ENCODE data around the gene CORO2B. TPM values are rescaled to one million over a fixed set of nuclear protein-coding genes. Genes with fewer than 3 reads are reported as not detected.
A peak's percentile ranks its signal among the peaks of the same experiment; 100 is the strongest.
"Not testable (repeated sequence)": the region's sequence is repeated elsewhere in the genome, so short reads cannot be mapped to it uniquely, and the experiment has no call there.

The CORO2B gene
- total RNA-seq, 4 donors from 2014 or later = 0.80 to 4.5 (median 2.3) TPM

DNA sequence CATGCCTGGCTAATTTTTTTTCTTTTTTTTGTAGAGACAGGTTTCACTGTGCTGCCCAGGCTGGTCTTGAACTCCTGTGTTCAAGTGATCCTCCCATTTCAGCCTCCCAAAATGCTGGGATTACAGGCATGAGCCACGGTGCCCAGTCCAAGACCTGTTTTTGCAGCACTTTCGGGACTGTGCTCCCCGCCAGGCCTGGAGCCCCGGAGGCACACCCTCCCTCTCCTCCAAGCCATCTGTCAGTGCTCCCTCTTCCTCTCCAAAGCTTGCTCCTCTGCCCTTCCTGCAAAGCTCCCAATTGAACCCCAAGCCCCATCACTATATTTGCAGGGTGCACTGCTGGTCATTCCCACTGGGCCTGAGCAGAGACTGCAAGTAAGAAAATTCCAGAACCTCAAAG lies 98.1 kb downstream of the CORO2B start:
- WGBS, 2 donors = 93 to 94% methylated on average over 4 of the region's 4 CpGs
- intact Hi-C loops (cut with DNase I; ENCODE audit: low total_unique reads) = loop anchor here (2.0 kb wide), 1 partner anchor 116 kb away; no protein-coding TSS in a partner anchor
- no peak overlapping the region for H3K4me3 ChIP-seq (ENCODE audit: low read depth, poor library complexity, severe bottlenecking)
- TF ChIP-seq POLR2A (IDR thresholded peaks at IDR 0.05) = no peak
- TF ChIP-seq CTCF (IDR thresholded peaks at IDR 0.05) = no peak
- DNase-seq (ENCODE audit: low spot score in 2 of 2) = peak in 1 of 2 donors; percentile 79

GRCh38 chr15:68677996-68678395 lies 99.2 kb downstream of the CORO2B start:
- TF ChIP-seq CTCF (IDR thresholded peaks at IDR 0.05) (no peak), POLR2A (IDR thresholded peaks at IDR 0.05) (no peak)
- intact Hi-C loops (cut with DNase I; ENCODE audit: low total_unique reads) = loop anchor here (2.0 kb wide), 1 partner anchor 117 kb away; no protein-coding TSS in a partner anchor
- DNase-seq (ENCODE audit: low spot score in 2 of 2) = peak in 1 of 2 donors; percentile 65
- H3K4me3 ChIP-seq (ENCODE audit: low read depth, poor library complexity, severe bottlenecking) = no peak overlapping the region
- WGBS, 2 donors = 92 to 100% methylated on average over 3 of the region's 3 CpGs

GRCh38 chr15:68678746-68679145 lies 100.0 kb downstream of the CORO2B start:
- DNase-seq (ENCODE audit: low spot score in 2 of 2) = peak in 1 of 2 donors; percentile 61
- H3K4me3 ChIP-seq (ENCODE audit: low read depth, poor library complexity, severe bottlenecking) = no peak overlapping the region
- 86 to 89% methylated on average over 5 of the region's 5 CpGs for WGBS, 2 donors
- TF ChIP-seq POLR2A (IDR thresholded peaks at IDR 0.05) (no peak), CTCF (IDR thresholded peaks at IDR 0.05) (no peak)
- intact Hi-C loops (cut with DNase I; ENCODE audit: low total_unique reads) = no loop called here

- H3K4me3 ChIP-seq (ENCODE audit: low read depth, poor library complexity, severe bottlenecking) = no peak overlapping the region
- 81 to 84% methylated on average over 3 of the region's 3 CpGs for WGBS, 2 donors
- peak in 1 of 2 donors; percentile 72 for DNase-seq (ENCODE audit: low spot score in 2 of 2)
- intact Hi-C loops (cut with DNase I; ENCODE audit: low total_unique reads) = no loop called here
- no peak for TF ChIP-seq POLR2A (IDR thresholded peaks at IDR 0.05)
- TF ChIP-seq CTCF (IDR thresholded peaks at IDR 0.05) = no peak
Observed at GRCh38 chr15:68679161-68679560, 100.4 kb downstream of the CORO2B start.

DNA sequence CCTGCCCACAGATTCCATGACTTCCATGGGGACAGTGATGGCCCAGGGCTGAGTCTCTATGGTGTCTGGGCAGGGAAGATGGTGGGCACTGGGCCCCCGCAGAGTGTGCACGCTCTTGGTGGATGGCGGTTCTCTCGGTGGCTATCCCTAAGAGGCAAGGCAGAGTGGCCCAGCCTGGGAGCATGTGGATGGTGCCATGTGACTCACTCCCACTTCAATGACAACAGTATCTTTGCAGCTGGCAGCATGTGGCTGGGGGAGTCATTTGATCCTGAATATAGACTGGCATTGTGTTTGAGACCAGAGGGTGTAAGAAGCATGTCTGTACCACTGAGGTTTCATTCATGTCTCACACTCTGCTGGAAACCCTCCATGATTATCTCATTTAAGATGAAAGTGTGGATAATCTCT lies 101.2 kb downstream of the CORO2B start:
- DNase-seq (ENCODE audit: low spot score in 2 of 2) = peak in 1 of 2 donors; percentile 49
- H3K4me3 ChIP-seq (ENCODE audit: low read depth, poor library complexity, severe bottlenecking) = no peak overlapping the region
- WGBS, 2 donors = 100% methylated on average over 4 of the region's 4 CpGs
- TF ChIP-seq CTCF (IDR thresholded peaks at IDR 0.05) (no peak), POLR2A (IDR thresholded peaks at IDR 0.05) (no peak)
- intact Hi-C loops (cut with DNase I; ENCODE audit: low total_unique reads) = no loop called here

- DNase-seq (ENCODE audit: low spot score in 2 of 2) = peak in 1 of 2 donors; percentile 57
- H3K4me3 ChIP-seq (ENCODE audit: low read depth, poor library complexity, severe bottlenecking); intact Hi-C loops (cut with DNase I; ENCODE audit: low total_unique reads): not testable (repeated sequence)
- WGBS, 2 donors = 90 to 94% methylated on average over 10 of the region's 10 CpGs
Observed at GRCh38 chr15:68680756-68681155, 102.0 kb downstream of the CORO2B start.
